Epithelial cell of proximal tubule (primary cell): ENCODE measurements around the gene RFPL1. TPM values are rescaled to one million over a fixed set of nuclear protein-coding genes. Genes with fewer than 3 reads are reported as not detected.
"Not testable (repeated sequence)": the region's sequence is repeated elsewhere in the genome, so short reads cannot be mapped to it uniquely, and the experiment has no call there.

Experiments
- DNase-seq: peaks from one replicate; pipeline ENCODE4 v3.0.0-alpha.2; 2011; ENCODE audit warnings: low read depth
- H3K4me3 ChIP-seq: 2 replicates; pipeline ENCODE4 v1.5.1; 2011; ENCODE audit warnings: low read depth, mild to moderate bottlenecking, low read length
- CTCF ChIP-seq: conservative IDR thresholded peaks from 2 replicates; pipeline ENCODE4 v1.5.1; 2012; ENCODE audit warnings: low read depth, mild to moderate bottlenecking, low read length
- total RNA-seq: library from RNA; depleted of rRNA; stranded (reverse); fragments of >200 nt; gene quantifications from 2 replicates; pipeline ENCODE4 v1.2.3, GENCODE V29; 2015

The RFPL1 gene
- total RNA-seq: not detected in 2 replicates

GRCh38 chr22:29438283-29438682 is at the start of gene RFPL1:
Gene RFPL1, plus strand, starts transcription at chr22:29438583.
- H3K4me3 ChIP-seq, DNase-seq: not testable (repeated sequence)

GRCh38 chr22:29388759-29389090 is 49.7 kb upstream of the RFPL1 start:
- peak overlapping the region; percentile 97 for H3K4me3 ChIP-seq
- no peak for DNase-seq
- no peak for TF ChIP-seq CTCF

GRCh38 chr22:29390270-29390669 is 48.1 kb upstream of the RFPL1 start:
- no peak for DNase-seq
- H3K4me3 ChIP-seq: no peak overlapping the region
- no peak for TF ChIP-seq CTCF

GRCh38 chr22:29391546-29391945 is 46.8 kb upstream of the RFPL1 start:
- TF ChIP-seq CTCF: no peak
- H3K4me3 ChIP-seq: no peak overlapping the region
- DNase-seq: no peak

GRCh38 chr22:29393019-29393608 is 45.3 kb upstream of the RFPL1 start:
- H3K4me3 ChIP-seq: no peak overlapping the region
- no peak for TF ChIP-seq CTCF
- DNase-seq: no peak

- no peak for DNase-seq
- peak; percentile 91 for TF ChIP-seq CTCF
These were observed 43.3 kb upstream of the RFPL1 start for GRCh38 chr22:29394931-29395581.

GRCh38 chr22:29396126-29396525 is 42.3 kb upstream of the RFPL1 start:
- no peak for DNase-seq
- H3K4me3 ChIP-seq: no peak overlapping the region
- no peak for TF ChIP-seq CTCF

More at GRCh38 chr22:29394931-29395581, 43.3 kb upstream of the RFPL1 start:
- no peak overlapping the region for H3K4me3 ChIP-seq
